Fibroblast of skin of back (primary cell): ENCODE data around the gene MBTD1.
"Not testable (repeated sequence)": the region's sequence is repeated elsewhere in the genome, so short reads cannot be mapped to it uniquely, and the experiment has no call there.

Experiments used
- DNase-seq: peaks from one replicate; pipeline ENCODE4 v3.0.0-alpha.2; 2013

MBTD1 gene

DNA sequence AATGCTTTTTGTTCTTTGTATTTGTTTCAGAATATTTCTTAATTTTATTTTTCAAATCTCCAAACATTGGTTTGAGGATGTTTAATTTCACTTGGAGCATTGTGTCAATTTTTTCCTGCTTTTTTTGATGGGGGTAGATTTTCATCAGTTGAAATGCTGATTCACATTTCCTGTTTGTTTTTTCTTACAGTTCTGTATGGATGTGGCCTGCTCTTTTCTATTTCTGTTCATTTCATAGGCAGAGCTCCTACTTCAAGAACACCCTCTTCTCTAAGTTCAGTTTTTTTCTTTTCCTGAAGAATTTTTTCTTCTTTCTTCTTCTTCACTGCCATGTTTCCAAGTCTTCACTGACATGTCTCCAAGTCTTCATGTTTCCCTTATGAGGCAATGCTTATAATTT is 8.8 kb downstream of the MBTD1 start:
- peak; percentile 38 for DNase-seq

- DNase-seq: peak; percentile 50
These were observed 9.5 kb downstream of the MBTD1 start for GRCh38 chr17:51250314-51250840.

- DNase-seq: peak; percentile 68
These were observed 14.3 kb downstream of the MBTD1 start for GRCh38 chr17:51245535-51245934.

DNA sequence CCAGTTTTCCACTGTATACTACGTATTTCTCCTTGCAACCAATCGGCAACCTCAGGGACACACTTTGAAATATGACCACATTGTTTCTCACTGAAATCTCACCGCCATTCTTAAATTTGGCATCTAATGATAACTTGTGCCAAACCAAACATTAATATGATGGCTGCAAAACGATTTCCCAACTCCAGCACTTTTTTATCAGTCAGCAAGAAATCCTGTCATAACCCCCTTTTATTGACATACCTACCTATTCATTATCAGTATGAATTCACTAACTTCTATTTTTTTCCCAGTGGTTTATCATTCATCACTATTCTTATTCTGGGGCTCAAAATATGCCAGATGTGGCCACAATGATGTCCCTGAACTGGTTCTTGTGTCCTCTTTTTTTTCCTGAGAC is 15.8 kb downstream of the MBTD1 start:
- no peak for DNase-seq

- no peak for DNase-seq
These were observed 19.6 kb downstream of the MBTD1 start for GRCh38 chr17:51240275-51240674.

DNA sequence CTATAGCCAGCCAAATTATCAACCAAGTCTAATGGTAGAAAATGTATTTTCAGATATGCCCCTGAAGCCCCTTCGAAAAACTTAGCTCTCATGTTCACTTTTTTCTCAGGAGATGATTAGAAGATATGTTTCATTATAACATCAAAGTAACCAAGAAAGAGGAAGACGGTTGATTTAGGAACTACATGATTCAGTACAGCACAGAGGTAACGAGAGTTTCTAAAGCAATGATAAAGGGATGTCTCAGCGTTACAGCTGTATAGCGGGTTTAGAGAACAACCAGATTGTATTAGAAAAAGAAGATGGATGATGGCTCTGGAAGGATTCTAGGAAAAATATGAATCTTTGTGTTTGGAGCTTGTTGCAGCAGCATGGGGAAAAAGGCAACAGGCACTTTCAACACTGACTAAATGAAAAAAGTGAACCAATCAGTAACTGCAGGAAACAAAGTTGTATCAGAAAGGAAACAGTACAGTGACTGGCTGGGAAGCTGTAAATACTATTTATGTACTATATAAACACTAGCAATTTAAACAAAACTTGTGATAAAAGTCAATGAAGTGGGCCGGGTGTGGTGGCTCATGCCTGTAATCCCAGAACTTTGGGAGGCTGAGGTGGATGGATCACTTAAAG is 21.5 kb downstream of the MBTD1 start:
- DNase-seq: no peak

DNA sequence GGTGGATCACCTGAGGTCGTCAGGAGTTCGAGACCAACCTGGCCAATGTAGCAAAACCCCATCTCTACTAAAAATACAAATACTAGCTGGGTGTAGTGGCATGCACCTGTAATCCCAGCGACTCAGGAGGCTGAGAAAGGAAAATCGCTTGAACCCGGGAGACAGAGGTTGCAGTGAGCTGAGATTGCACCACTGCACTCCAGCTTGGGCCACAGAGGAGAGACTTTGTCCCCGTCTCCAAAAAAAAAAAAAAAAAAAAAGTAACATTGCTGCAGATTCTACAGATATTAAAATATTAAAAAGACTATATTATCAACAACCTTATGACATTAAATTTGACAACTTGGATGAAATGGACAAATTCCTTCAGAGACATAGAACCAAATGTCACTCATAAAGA is 25.7 kb downstream of the MBTD1 start:
- no peak for DNase-seq

DNA sequence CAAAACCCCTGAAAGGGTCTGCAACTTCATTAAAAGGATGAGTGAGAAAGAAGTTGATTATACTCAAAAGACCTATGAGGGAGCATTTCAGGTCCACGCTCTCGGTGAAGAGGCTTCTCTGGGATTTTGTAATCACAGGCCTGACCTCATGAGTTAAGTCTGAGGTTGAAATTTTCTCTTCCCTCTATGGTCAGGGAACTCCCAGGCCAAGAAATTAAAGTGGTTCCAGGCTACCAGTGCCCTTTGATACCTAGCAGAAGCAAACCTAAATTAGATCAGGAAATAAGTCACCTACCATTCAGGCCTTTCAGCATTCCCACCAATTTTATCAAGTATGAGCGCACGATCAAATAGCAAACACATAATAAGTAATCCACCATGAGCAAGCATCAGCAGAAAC is 27.9 kb downstream of the MBTD1 start:
- DNase-seq: no peak

- DNase-seq: no peak
These were observed 29.5 kb downstream of the MBTD1 start for GRCh38 chr17:51230306-51230705.

DNA sequence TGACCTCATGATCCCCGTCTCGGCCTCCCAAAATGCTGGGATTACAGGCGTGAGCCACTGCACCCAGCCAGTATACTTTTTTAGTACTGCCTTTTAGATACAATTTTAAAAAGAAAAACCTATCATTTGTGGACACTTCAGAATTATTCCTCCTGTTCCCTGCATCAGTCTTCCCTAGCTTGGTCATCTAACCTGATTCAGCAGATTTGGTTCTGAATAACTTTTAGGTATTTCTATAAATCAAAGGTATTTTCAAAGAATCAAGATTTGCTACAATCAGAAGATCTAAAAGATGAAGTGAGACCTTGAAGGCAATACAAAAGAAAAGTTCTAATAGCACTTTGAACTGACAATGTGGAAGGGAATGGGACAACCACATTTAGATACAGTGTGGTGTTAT is 30.0 kb downstream of the MBTD1 start:
- DNase-seq: no peak

DNA sequence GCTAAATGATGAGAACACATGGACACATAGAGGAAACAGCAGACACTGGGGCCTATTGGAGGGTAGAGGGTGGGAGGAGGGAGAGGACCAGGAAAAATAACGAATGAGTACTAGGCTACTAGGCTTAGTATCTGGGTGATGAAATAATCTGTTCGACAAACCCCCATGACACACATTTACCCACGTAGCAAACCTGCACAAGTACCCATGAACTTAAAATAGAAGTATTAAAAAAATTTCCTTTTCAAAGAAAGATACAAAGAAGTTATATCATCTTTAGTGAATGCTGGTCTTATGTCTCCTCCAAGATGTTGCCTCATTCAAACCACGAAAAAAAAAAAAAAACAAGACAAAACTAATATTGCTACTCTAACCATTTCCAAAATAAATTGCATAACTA is 31.7 kb downstream of the MBTD1 start:
- peak; percentile 50 for DNase-seq

- not testable (repeated sequence) for DNase-seq
These were observed 34.3 kb downstream of the MBTD1 start for GRCh38 chr17:51225523-51225922.

GRCh38 chr17:51224402-51225262 is 35.2 kb downstream of the MBTD1 start:
- DNase-seq: no peak

- no peak for DNase-seq
These were observed 38.5 kb downstream of the MBTD1 start for GRCh38 chr17:51221322-51221721.

DNA sequence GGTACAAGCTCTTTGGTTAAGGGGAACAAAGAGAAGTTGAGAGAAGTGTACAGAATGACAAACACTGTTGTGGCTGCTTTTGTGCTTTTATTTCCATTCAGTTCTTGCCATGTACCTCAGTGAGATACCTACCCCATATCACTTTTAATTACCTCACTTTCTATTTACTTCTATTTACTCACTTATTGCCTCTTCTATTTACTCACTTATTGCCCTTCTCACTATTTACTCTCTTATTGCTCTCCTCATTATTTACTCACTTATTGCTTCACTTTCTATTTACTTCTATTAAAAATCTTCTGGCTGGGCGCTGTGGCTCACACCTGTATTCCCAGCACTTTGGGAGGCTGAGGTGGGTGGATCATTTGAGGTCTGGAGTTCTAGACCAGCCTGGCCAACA is 41.9 kb downstream of the MBTD1 start:
- no peak for DNase-seq

DNA sequence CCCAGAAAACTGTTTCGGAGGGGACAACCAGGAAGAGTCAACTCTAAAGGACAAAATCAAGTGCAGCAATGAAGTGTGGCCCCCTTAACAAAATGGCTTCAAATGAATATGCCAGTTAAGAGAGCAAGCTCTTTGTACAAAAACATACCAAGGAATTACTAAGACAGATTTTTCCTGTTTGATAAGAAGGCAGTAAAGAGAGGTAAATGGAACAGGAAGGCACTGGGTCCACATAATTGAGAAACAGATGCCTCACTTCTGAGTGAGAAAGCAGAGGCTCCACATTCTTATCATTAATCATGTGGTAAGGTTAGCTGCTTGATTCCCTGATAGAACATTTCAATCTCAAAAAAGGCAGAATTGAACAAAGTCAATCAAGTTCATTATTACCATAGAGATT is 44.9 kb downstream of the MBTD1 start:
- DNase-seq: no peak

- no peak for DNase-seq
These were observed 56.0 kb downstream of the MBTD1 start for GRCh38 chr17:51203838-51204237.

GRCh38 chr17:51200846-51201245 is 59.0 kb downstream of the MBTD1 start:
- no peak for DNase-seq

DNA sequence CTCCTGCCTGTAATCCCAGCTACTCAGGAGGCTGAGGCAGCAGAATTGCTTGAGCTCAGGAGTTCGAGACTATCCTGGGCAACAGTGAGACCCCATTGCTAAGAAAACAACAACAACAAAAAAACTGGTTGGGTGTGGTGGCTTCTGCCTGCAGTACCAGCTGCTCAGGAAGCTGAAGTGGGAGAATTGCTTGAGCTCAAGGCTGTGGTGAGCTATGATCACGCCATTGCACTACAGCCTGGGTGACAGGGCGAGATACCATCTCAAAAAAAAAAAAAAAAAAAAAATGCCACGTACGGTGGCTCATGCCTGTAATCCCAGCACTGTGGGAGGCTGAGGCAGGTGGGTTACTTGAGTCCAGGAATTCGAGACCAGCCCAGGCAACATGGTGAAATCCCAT is 59.6 kb downstream of the MBTD1 start:
- DNase-seq: no peak

GRCh38 chr17:51197754-51198153 is 62.1 kb downstream of the MBTD1 start:
- no peak for DNase-seq

- DNase-seq: no peak
These were observed 68.0 kb downstream of the MBTD1 start for GRCh38 chr17:51191895-51192294.

- no peak for DNase-seq
These were observed 70.2 kb downstream of the MBTD1 start for GRCh38 chr17:51189628-51190027.

GRCh38 chr17:51189162-51189561 is 70.7 kb downstream of the MBTD1 start:
- no peak for DNase-seq

DNA sequence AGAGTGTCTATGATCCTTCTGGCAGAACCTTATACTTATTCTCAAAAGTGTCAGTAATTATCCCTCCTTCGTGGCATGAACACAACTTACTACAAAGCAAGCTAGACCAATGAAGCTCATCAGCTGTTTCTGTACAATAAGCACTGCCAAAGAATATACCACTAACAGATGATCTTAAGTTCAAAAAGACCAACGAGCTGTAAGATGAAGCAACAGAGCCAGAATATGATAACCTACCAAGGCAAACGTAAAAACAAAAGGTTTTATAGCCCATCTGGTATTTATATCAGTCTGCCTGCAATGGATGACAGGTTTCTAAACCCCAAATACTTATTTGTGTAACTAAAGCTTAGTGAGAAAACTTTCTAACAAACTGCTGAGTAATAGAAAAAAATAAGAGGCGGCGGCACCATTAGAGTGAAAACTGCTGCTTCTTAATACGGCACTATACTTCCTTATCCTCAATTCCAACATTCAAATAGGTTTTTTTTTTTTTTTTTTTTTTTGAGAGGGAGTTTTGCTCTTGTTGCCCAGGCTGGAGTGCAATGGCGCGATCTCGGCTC is 71.5 kb downstream of the MBTD1 start:
- no peak for DNase-seq
